Right cardiac atrium (tissue), 5 donors: ENCODE results near the gene TSHZ2. TPM values are rescaled to one million over a fixed set of nuclear protein-coding genes. Genes with fewer than 3 reads are reported as not detected.

Experiments
- ATAC-seq, 2 donors: fragments of 200-7000 bp; cut with Tn5 transposase; one replicate each; pipeline versions ENCODE4 v1.8.0 to v1.9.1; 2020; ENCODE audit warnings: moderate library complexity in 2 of 2, mild to moderate bottlenecking in 1 of 2
- DNase-seq, 3 donors: peaks; one replicate each; pipeline ENCODE4 v3.0.0-alpha.2; 2020
- H3K27ac ChIP-seq: one replicate; pipeline ENCODE4 v1.5.1; 2013; ENCODE audit warnings: mild to moderate bottlenecking, low read length, control low read depth, moderate library complexity
- H3K27me3 ChIP-seq: one replicate; pipeline ENCODE4 v1.6.1; 2013; ENCODE audit not compliant: control insufficient read depth, insufficient read depth
- H3K4me1 ChIP-seq: one replicate; pipeline ENCODE4 v1.6.1; 2013; ENCODE audit warnings: low read length; ENCODE audit not compliant: control insufficient read depth, insufficient read depth
- H3K4me3 ChIP-seq: one replicate; pipeline ENCODE4 v1.5.1; 2013; ENCODE audit warnings: low read length, control low read depth
- H3K9me3 ChIP-seq: one replicate; pipeline ENCODE4 v1.6.1; 2013; ENCODE audit warnings: low read length; ENCODE audit not compliant: control insufficient read depth
- WGBS: extraction: QIAGEN DNeasy Blood & Tissue Kit; methylation state at CpG from one replicate; pipeline ENCODE4 v1.1.7; 2013; 5-methylcytosine and 5-hydroxymethylcytosine counted together
- intact Hi-C, 4 donors: fragments of 100-400 bp; cut with DNase I; formaldehyde crosslinking; loops; one replicate each; pipeline versions ENCODE4 v1.11.0 to v1.14.0; 2022 to 2023
- long read RNA-seq, 4 donors: library from polyadenylated mRNA; unstranded; transcript quantifications; one replicate each; pipeline ENCODE4 v2.0.0, GENCODE V29; 2020 to 2021
- polyA plus RNA-seq: library from polyadenylated mRNA; stranded (reverse); fragments of 200-250 nt; gene quantifications from one replicate; pipeline ENCODE4 v1.2.3, GENCODE V29; 2013
- total RNA-seq, 4 donors: library from RNA; stranded (reverse); fragmentation: NEBNext Ultra II Directional; extraction: Animal tissue kit (Norgen Biotek cat#: 25700); gene quantifications; one replicate each; pipeline ENCODE4 v1.2.1, GENCODE V29; 2021
- donor health status: healthy with polysubstance abuse.
- donor health status: DM: no; HTN: yes; CAD: no.
- donor health status: DM: no; HTN: no; CAD: no.
- donor health status: DM: no; HTN: yes; CAD: no; lungs with severe emphysema.
- donor health status: DM: yes; HTN: yes; CAD: no.

The TSHZ2 gene
- total RNA-seq (1 to 10 TPM; 5.9 to 8.9 (median 7.0) TPM), polyA plus RNA-seq (2.3 TPM)
- long read RNA-seq, donor 1, partial matches to known transcripts, result 0 of 4 reads
- long read RNA-seq, donor 1, other reads (novel, unspliced or antisense), result 4 of 4 reads
- long read RNA-seq, donor 2, result 0 reads
- long read RNA-seq, donor 3, partial matches to known transcripts, result 3 of 5 reads
- long read RNA-seq, donor 3, other reads (novel, unspliced or antisense), result 2 of 5 reads
- long read RNA-seq, donor 4, partial matches to known transcripts, result 0 of 1 reads
- long read RNA-seq, donor 4, other reads (novel, unspliced or antisense), result 1 of 1 reads

GRCh38 chr20:52972190-52972937, at the start of gene TSHZ2:
TSS of gene TSHZ2 (plus strand) at chr20:52972358. CDS start at chr20:52973294, 936 bp downstream.
- Histone ChIP-seq H3K27me3 (no peaks in the 10 kb centered on the region), H3K27ac (peak within 1 kb of the TSS; percentile 34), H3K9me3 (no peaks in the 10 kb centered on the region), H3K4me3 (peak within 1 kb of the TSS; percentile 25), H3K4me1 (peaks cover 2% of the 10 kb centered on the region)
- 1% methylated on average over 40 of the region's 41 CpGs for WGBS
- ATAC-seq, result peak; percentile 59 to 73
- intact Hi-C loops, result no loop called here
- DNase-seq, result peak; percentile 53 to 78 (median 74)

GRCh38 chr20:52922436-52922835, 49.7 kb upstream of the TSHZ2 start:
- Histone ChIP-seq H3K9me3 (peaks cover 1% of the 10 kb centered on the region), H3K4me1 (no peaks in the 10 kb centered on the region), H3K4me3 (no peak overlapping the region), H3K27me3 (no peaks in the 10 kb centered on the region), H3K27ac (no peak overlapping the region)
- intact Hi-C loops, result no loop called here
- ATAC-seq (no peak), DNase-seq (no peak)
- WGBS, result 61% methylated on average over 2 of the region's 2 CpGs

- intact Hi-C loops, result no loop called here
- DNase-seq (no peak), ATAC-seq (no peak)
- WGBS, result 53% methylated on average over 8 of the region's 8 CpGs
- Histone ChIP-seq H3K4me3 (no peak overlapping the region), H3K27me3 (no peaks in the 10 kb centered on the region), H3K27ac (no peak overlapping the region), H3K9me3 (peaks cover 1% of the 10 kb centered on the region), H3K4me1 (no peaks in the 10 kb centered on the region)
Observed at GRCh38 chr20:52923123-52923937, 48.8 kb upstream of the TSHZ2 start.

GRCh38 chr20:52924411-52925271, 47.5 kb upstream of the TSHZ2 start:
- H3K4me3 ChIP-seq, result no peak overlapping the region
- no peaks in the 10 kb centered on the region for H3K27me3 ChIP-seq
- H3K4me1 ChIP-seq, result no peaks in the 10 kb centered on the region
- DNase-seq (no peak), ATAC-seq (no peak)
- peaks cover 1% of the 10 kb centered on the region for H3K9me3 ChIP-seq
- intact Hi-C loops, result no loop called here
- WGBS, result 77% methylated on average over 9 of the region's 9 CpGs
- H3K27ac ChIP-seq, result no peak overlapping the region

- 71% methylated on average over 1 of the region's 1 CpG for WGBS
- DNase-seq (no peak), ATAC-seq (no peak)
Observed at GRCh38 chr20:52926505-52926904, 45.7 kb upstream of the TSHZ2 start.

GRCh38 chr20:52933867-52934266, 38.3 kb upstream of the TSHZ2 start:
- Histone ChIP-seq H3K4me3 (no peak overlapping the region), H3K27ac (no peak overlapping the region), H3K27me3 (no peaks in the 10 kb centered on the region), H3K9me3 (no peaks in the 10 kb centered on the region), H3K4me1 (no peaks in the 10 kb centered on the region)
- WGBS, result 46% methylated on average over 1 of the region's 1 CpG
- no peak for DNase-seq
- intact Hi-C loops, result no loop called here
- ATAC-seq, result no peak

More at GRCh38 chr20:52926505-52926904, 45.7 kb upstream of the TSHZ2 start:
- Histone ChIP-seq H3K27ac (no peak overlapping the region), H3K9me3 (peaks cover 1% of the 10 kb centered on the region), H3K4me3 (no peak overlapping the region), H3K27me3 (no peaks in the 10 kb centered on the region), H3K4me1 (no peaks in the 10 kb centered on the region)
- intact Hi-C loops, result no loop called here

- Histone ChIP-seq H3K4me3 (no peak overlapping the region), H3K4me1 (no peaks in the 10 kb centered on the region), H3K27me3 (no peaks in the 10 kb centered on the region), H3K27ac (no peak overlapping the region), H3K9me3 (no peaks in the 10 kb centered on the region)
- ATAC-seq, result no peak
- no peak for DNase-seq
- 86% methylated on average over 16 of the region's 16 CpGs for WGBS
- intact Hi-C loops, result no loop called here
Observed at GRCh38 chr20:52936351-52937340, 35.5 kb upstream of the TSHZ2 start.

- Histone ChIP-seq H3K27ac (no peak overlapping the region), H3K9me3 (no peaks in the 10 kb centered on the region), H3K4me1 (no peaks in the 10 kb centered on the region), H3K4me3 (no peak overlapping the region), H3K27me3 (no peaks in the 10 kb centered on the region)
- ATAC-seq (no peak), DNase-seq (no peak)
- intact Hi-C loops, result no loop called here
- 74% methylated on average over 6 of the region's 6 CpGs for WGBS
Observed at GRCh38 chr20:52937591-52938100, 34.5 kb upstream of the TSHZ2 start.

- no peak for ATAC-seq
- no peak for DNase-seq
Observed at GRCh38 chr20:52939141-52939540, 33.0 kb upstream of the TSHZ2 start.

More at GRCh38 chr20:52939141-52939540, 33.0 kb upstream of the TSHZ2 start:
- no peak overlapping the region for H3K27ac ChIP-seq
- no peaks in the 10 kb centered on the region for H3K9me3 ChIP-seq
- H3K4me3 ChIP-seq, result no peak overlapping the region
- H3K27me3 ChIP-seq, result no peaks in the 10 kb centered on the region
- intact Hi-C loops, result no loop called here
- no peaks in the 10 kb centered on the region for H3K4me1 ChIP-seq
- 79% methylated on average over 4 of the region's 4 CpGs for WGBS
